ENCODE data around the gene ARID1B. TPM values are rescaled to one million over a fixed set of nuclear protein-coding genes. Genes with fewer than 3 reads are reported as not detected.

The ARID1B gene
- total RNA-seq, 1 experiment from 2014 or later, result 63.9 TPM

- Mint-ChIP-seq H3K4me1 (ENCODE audit: insufficient read depth, unreplicated experiment) (peaks cover 5% of the 10 kb centered on the region), H3K36me3 (ENCODE audit: insufficient read depth, unreplicated experiment) (peaks cover 50% of the 10 kb centered on the region), H3K9me3 (ENCODE audit: unreplicated experiment) (no peaks in the 10 kb centered on the region), H3K27me3 (ENCODE audit: insufficient read depth, unreplicated experiment) (no peaks in the 10 kb centered on the region), H3K27ac (ENCODE audit: low read depth, unreplicated experiment) (no peak overlapping the region), H3K4me3 (ENCODE audit: unreplicated experiment) (no peak overlapping the region)
- no peak for TF ChIP-seq CTCF (IDR thresholded peaks at IDR 0.05; ENCODE audit: unreplicated experiment)
- intact Hi-C loops (cut with micrococcal nuclease), result no loop called here
- ChIA-PET CTCF (no interaction called here), POLR2A (no interaction called here)
- no peak for DNase-seq (ENCODE audit: unreplicated experiment)
- BruUV-seq (replicated peaks), result no TSS peak
Measured at GRCh38 chr6:157201083-157201482, 423.9 kb downstream of the ARID1B start.

GRCh38 chr6:157203312-157203744 is 426.1 kb downstream of the ARID1B start:
- intact Hi-C loops (cut with micrococcal nuclease), result no loop called here
- CTCF ChIA-PET, result no interaction called here
- H3K27ac Mint-ChIP-seq (ENCODE audit: low read depth, unreplicated experiment), result no peak overlapping the region
- no peak for DNase-seq (ENCODE audit: unreplicated experiment)
- peaks cover 2% of the 10 kb centered on the region for H3K4me1 Mint-ChIP-seq (ENCODE audit: insufficient read depth, unreplicated experiment)
- TF ChIP-seq CTCF (IDR thresholded peaks at IDR 0.05; ENCODE audit: unreplicated experiment), result no peak
- no peaks in the 10 kb centered on the region for H3K27me3 Mint-ChIP-seq (ENCODE audit: insufficient read depth, unreplicated experiment)
- no peaks in the 10 kb centered on the region for H3K9me3 Mint-ChIP-seq (ENCODE audit: unreplicated experiment)
- no peak overlapping the region for H3K4me3 Mint-ChIP-seq (ENCODE audit: unreplicated experiment)
- POLR2A ChIA-PET, result no interaction called here
- peaks cover 59% of the 10 kb centered on the region for H3K36me3 Mint-ChIP-seq (ENCODE audit: insufficient read depth, unreplicated experiment)
- BruUV-seq (replicated peaks), result no TSS peak

- TF ChIP-seq CTCF (IDR thresholded peaks at IDR 0.05; ENCODE audit: unreplicated experiment), result no peak
- H3K9me3 Mint-ChIP-seq (ENCODE audit: unreplicated experiment), result no peaks in the 10 kb centered on the region
- ChIA-PET POLR2A (no interaction called here), CTCF (no interaction called here)
- H3K4me3 Mint-ChIP-seq (ENCODE audit: unreplicated experiment), result no peak overlapping the region
- H3K36me3 Mint-ChIP-seq (ENCODE audit: insufficient read depth, unreplicated experiment), result peaks cover 63% of the 10 kb centered on the region
- no peaks in the 10 kb centered on the region for H3K4me1 Mint-ChIP-seq (ENCODE audit: insufficient read depth, unreplicated experiment)
- intact Hi-C loops (cut with micrococcal nuclease), result no loop called here
- DNase-seq (ENCODE audit: unreplicated experiment), result no peak
- BruUV-seq (replicated peaks), result no TSS peak
- no peak overlapping the region for H3K27ac Mint-ChIP-seq (ENCODE audit: low read depth, unreplicated experiment)
- no peaks in the 10 kb centered on the region for H3K27me3 Mint-ChIP-seq (ENCODE audit: insufficient read depth, unreplicated experiment)
Measured at GRCh38 chr6:157203764-157204163, 426.6 kb downstream of the ARID1B start.

GRCh38 chr6:157205473-157206358 is 428.5 kb downstream of the ARID1B start:
- DNase-seq (ENCODE audit: unreplicated experiment), result no peak
- intact Hi-C loops (cut with micrococcal nuclease), result no loop called here
- Mint-ChIP-seq H3K9me3 (ENCODE audit: unreplicated experiment) (no peaks in the 10 kb centered on the region), H3K4me1 (ENCODE audit: insufficient read depth, unreplicated experiment) (no peaks in the 10 kb centered on the region), H3K27ac (ENCODE audit: low read depth, unreplicated experiment) (no peak overlapping the region), H3K36me3 (ENCODE audit: insufficient read depth, unreplicated experiment) (peaks cover 73% of the 10 kb centered on the region), H3K27me3 (ENCODE audit: insufficient read depth, unreplicated experiment) (no peaks in the 10 kb centered on the region), H3K4me3 (ENCODE audit: unreplicated experiment) (no peak overlapping the region)
- no peak for TF ChIP-seq CTCF (IDR thresholded peaks at IDR 0.05; ENCODE audit: unreplicated experiment)
- CTCF ChIA-PET, result no interaction called here
- BruUV-seq (replicated peaks), result no TSS peak
- POLR2A ChIA-PET, result interaction anchor here (0.7 kb wide), 1 partner anchor 1925 kb away, joined by 3 read pairs; no protein-coding TSS in a partner anchor

Data from MCF 10A (cell line).